G401 (cell line): ENCODE data around the gene TM4SF1. TPM values are rescaled to one million over a fixed set of nuclear protein-coding genes. Genes with fewer than 3 reads are reported as not detected.
"Not testable (repeated sequence)": the region's sequence is repeated elsewhere in the genome, so short reads cannot be mapped to it uniquely, and the experiment has no call there.

Source experiments
- DNase-seq: peaks from one replicate; pipeline ENCODE4 v3.0.0-alpha.2; 2015; ENCODE audit warnings: low spot score
- in situ Hi-C: cut with HindIII; loops from 2 replicates; pipeline ENCODE4 v1.10.0; 2016; ENCODE audit warnings: low sequenced_read_pairs, mixed read lengths
- total RNA-seq: library from RNA; depleted of rRNA; stranded (reverse); fragments of >200 nt; shearing (Covaris generic); gene quantifications from 2 replicates; pipeline ENCODE4 v1.2.3, GENCODE V29; 2014

TM4SF1 gene
- total RNA-seq, 1 experiment from 2014 or later, result 1,132 TPM

GRCh38 chr3:149362366-149362765, 15.1 kb downstream of the TM4SF1 start:
- no peak for DNase-seq

GRCh38 chr3:149356630-149357029, 20.8 kb downstream of the TM4SF1 start:
- in situ Hi-C loops, result no loop called here
- DNase-seq, result no peak

More at GRCh38 chr3:149362366-149362765, 15.1 kb downstream of the TM4SF1 start:
- in situ Hi-C loops, result no loop called here

GRCh38 chr3:149356044-149356592, 21.3 kb downstream of the TM4SF1 start:
- in situ Hi-C loops, result no loop called here
- no peak for DNase-seq

DNA sequence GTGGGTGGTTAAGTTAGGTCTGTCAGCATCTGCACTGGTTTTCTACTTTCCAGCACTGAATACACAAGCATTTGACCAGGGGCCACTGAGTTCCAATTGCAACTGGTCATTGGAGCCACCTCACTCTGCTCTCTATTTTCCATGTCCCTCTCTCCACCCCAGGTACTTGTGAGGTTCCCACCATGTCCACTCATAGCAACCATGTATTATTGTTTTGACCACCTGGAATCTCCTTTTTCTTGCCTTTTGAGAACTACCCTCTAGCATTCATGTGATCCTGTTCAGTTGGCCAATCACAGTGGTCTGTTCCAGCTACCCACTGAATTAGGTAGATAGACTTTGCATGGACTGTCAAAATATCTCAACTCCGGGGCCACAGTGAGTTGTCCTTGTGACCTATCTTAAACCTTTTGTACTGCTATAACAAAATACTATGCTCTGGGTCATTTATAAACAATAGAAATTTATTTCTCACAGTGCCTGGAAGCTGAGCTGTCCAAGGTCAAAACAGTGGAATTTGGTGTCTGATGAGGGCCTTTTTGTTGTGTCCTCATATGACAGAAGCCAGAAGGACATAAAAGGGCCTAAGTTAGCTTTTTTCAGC, 23.8 kb downstream of the TM4SF1 start:
- DNase-seq, result no peak
- in situ Hi-C loops, result no loop called here

DNA sequence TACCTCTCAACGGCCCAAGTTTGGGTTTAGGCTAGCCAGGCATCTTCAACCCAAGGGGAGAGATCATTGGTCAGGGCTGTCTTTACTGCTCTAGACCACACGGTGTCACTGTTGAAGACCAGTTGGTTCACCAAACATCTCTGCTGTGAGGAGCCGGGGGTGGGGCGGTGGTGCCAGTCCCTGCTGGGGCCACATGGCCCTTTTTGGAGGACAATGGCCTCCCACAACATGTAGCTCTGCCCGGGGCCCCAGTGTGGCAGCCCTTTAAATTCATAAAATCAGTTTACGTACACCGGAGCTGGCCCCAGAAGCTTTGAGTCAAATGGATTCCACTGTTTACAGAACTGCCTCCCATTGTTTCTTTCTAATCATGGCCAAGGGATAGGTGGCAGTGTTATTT, 24.9 kb downstream of the TM4SF1 start:
- peak; percentile 51 for DNase-seq
- in situ Hi-C loops, result no loop called here

DNA sequence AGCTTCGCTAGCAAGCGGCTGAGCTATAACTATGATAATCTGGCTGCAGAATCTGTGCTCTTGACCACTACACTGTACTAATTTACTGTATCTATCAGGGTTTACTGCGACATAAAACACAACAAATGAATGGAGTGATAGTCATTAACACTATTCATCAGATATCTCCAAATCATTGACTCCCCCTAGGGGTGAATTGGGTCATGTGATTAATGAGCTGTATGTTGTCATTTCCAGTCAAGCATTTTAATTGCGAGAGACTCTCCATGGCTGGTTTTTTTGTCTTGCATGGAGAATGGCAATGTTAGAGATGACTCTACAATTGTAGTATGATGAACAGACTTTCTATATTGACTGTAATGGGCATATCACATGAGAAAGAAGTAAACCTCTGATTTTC, 33.5 kb downstream of the TM4SF1 start:
- no peak for DNase-seq
- in situ Hi-C loops, result no loop called here

DNA sequence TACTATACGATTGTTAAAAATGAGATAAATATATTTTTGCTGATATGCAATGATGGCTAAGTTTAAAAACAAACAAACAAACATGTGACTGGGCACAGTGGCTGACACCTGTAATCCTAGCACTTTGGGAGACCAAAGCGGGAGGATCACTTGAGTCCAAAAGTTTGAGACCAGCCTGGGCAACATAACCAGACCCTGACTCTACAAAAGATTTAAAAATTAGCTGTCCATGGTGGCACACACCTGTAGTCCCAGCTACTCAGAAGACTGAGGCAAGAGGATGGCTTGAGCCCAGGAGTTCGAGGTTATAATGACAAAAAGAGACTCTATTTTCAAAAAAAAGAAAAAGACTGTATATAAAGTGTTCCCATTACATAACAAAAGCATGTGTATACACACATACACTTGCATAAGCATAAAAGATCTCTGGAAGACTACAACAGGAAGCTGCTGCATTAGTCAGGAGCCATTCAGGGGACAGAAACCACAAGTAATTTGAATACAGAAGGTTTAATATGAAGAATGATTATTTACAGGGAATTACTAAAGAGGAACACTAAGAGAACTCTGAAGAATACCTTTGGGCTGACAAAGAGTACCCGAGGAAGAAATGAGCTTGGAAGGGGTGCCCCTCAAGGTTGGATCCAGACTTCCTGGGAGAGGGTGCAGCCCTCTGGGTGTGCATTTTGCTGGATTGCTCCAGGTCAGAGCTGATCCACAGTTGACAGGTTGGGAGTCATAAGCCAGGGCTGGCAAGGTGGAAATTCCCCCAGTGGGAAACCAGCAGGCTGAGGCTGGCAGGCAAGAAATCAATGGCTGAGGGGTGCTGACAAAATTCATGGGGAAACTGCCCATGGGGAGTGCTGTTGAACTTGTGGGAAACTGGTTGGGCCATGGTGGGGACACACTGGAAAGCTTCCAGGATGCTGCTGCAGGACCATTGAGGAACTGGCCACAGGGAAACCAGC, 34.8 kb downstream of the TM4SF1 start:
- in situ Hi-C loops, result no loop called here
- no peak for DNase-seq

GRCh38 chr3:149340310-149340933, 37.0 kb downstream of the TM4SF1 start:
- peak; percentile 30 for DNase-seq
- in situ Hi-C loops, result no loop called here

- in situ Hi-C loops, result no loop called here
- DNase-seq, result peak; percentile 75
These were observed 37.5 kb downstream of the TM4SF1 start for GRCh38 chr3:149339931-149340309.

GRCh38 chr3:149337486-149337885, 40.0 kb downstream of the TM4SF1 start:
- in situ Hi-C loops, DNase-seq: not testable (repeated sequence)

- no peak for DNase-seq
- in situ Hi-C loops, result no loop called here
These were observed 40.5 kb downstream of the TM4SF1 start for GRCh38 chr3:149336925-149337324.

- in situ Hi-C loops, result no loop called here
- DNase-seq, result peak; percentile 64
These were observed 44.1 kb downstream of the TM4SF1 start, which contains the start of gene TM4SF18 for GRCh38 chr3:149333176-149333859. Gene TM4SF18 (minus strand): TSS chr3:149333636. CDS start chr3:149333382, 254 bp downstream.

DNA sequence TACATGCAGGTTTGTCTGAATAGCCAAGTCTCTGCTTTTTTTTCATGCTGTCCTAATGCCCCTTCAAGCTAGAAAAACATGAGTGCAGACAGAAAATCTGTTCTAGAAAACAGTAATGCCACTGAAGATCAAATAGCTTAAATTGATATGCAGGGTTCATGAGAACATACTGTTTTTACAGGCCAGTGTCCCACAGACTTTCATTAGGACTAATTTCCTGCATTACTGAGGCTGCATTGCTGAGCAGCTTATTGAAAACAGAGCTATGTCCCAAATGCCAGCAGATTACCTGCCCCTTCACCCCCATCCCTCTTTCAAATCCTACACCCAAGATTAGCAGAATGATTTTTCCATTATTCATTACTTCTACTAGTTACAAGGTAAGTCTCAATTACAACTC, 44.7 kb downstream of the TM4SF1 start:
- in situ Hi-C loops, result no loop called here
- peak; percentile 78 for DNase-seq

- no peak for DNase-seq
- in situ Hi-C loops, result no loop called here
These were observed 45.2 kb downstream of the TM4SF1 start for GRCh38 chr3:149332227-149332765.

DNA sequence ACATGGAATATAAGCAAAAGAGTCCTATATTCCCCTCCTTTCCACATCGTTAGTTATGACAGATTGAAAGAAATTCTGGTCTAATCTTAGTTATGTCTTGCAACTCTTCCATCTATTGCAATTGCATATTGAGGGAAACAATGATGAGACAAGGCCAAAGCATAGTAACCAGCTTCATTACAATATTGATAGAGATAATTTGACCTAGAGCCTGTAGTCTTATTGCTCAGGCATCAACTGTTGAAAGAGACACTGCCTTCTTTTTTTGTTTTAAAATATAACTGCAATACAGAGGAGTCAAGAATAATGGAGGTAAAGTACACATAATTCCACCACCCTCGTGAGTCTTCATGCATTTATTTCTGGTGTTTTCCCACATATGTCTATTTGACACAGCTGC, 46.1 kb downstream of the TM4SF1 start:
- DNase-seq, result no peak
- in situ Hi-C loops, result no loop called here

DNA sequence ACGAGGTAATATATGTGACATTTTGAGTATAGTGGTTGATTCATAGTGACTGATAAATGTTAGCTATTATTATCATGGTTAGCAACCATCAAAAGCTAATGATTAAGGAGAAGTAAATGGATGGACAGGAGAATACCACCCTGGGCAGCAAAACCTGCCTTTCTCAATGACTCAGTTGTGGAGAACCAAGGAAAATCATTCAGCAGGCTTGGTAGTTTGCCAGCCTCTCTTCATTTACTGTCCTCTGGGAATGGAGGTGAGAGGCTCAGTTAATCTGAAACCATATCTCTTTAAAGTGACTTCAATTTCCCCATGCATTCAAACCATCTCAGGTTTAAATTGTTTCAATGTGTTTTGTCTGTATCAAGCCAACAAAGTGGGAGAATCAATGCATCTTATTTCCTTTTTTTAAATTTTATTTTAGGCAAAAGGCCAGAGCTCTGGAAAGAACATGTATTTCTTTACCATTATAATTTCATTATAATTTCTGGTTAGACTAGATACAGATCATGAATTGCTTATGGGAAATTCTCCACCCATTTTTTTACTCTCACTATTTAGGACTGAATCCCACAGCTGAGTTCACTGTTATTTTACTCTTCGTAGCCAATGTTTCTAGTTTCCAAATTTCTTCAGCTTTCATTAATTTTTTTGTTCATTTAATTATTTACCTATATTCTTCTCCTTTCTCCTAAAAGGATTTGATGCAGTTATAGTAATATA, 46.7 kb downstream of the TM4SF1 start:
- no peak for DNase-seq
- in situ Hi-C loops, result no loop called here

GRCh38 chr3:149327156-149327555, 50.3 kb downstream of the TM4SF1 start:
- no peak for DNase-seq
- in situ Hi-C loops, result no loop called here

DNA sequence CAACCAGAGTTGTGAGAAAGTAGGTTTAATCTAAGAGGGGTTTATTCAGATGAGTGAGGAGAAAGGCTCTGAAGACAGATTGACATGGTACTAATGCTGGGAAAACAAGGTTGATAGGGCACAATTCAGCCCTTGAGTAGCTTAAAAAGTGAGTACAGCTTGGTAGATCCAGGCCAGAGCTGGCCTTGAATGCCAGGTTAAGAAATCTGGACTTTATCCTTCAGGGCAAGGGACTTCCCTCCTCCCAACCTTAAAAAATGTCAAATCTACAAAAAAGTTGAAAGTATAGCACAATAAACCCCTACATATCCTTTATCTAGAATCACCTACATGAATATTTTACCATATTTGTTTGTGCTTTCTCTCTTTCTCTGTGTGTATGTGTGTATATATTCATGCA, 51.9 kb downstream of the TM4SF1 start:
- in situ Hi-C loops, result no loop called here
- no peak for DNase-seq
